BLaER1 treated with 17β-estradiol and CSF1 and Interleukin-3, amounts not matched to agents 10 nM and 100 nM (cell line): ENCODE measurements around the gene ZNF782.
"Not testable (repeated sequence)": the region's sequence is repeated elsewhere in the genome, so short reads cannot be mapped to it uniquely, and the experiment has no call there.

ENCODE experiments used
- H3K27ac ChIP-seq, 11 experiments: shearing (Covaris generic); formaldehyde crosslinking; 2 replicates each; pipeline ENCODE4 v1.8.1; 2022
- H3K27me3 ChIP-seq, 11 experiments: shearing (Covaris generic); formaldehyde crosslinking; 2 replicates each; pipeline ENCODE4 v1.8.1; 2022
- H3K36me3 ChIP-seq, 11 experiments: shearing (Covaris generic); formaldehyde crosslinking; 2 replicates each; pipeline ENCODE4 v1.8.1; 2022
- H3K4me1 ChIP-seq, 10 experiments: shearing (Covaris generic); formaldehyde crosslinking; 2 replicates each; pipeline ENCODE4 v1.8.1; 2022
- H3K4me2 ChIP-seq, 11 experiments: shearing (Covaris generic); formaldehyde crosslinking; 2 replicates each; pipeline ENCODE4 v1.8.1; 2022
- H3K4me3 ChIP-seq, 10 experiments: shearing (Covaris generic); formaldehyde crosslinking; 2 replicates each; pipeline ENCODE4 v1.8.1; 2022
- H3K9ac ChIP-seq, 11 experiments: shearing (Covaris generic); formaldehyde crosslinking; 2 replicates each; pipeline ENCODE4 v1.8.1; 2022
- H3K9me3 ChIP-seq, 11 experiments: shearing (Covaris generic); formaldehyde crosslinking; replicated peaks in 1 of 11; 2 replicates each; pipeline ENCODE4 v1.8.1; 2022
- H4K20me1 ChIP-seq, 11 experiments: shearing (Covaris generic); formaldehyde crosslinking; 2 replicates each; pipeline ENCODE4 v1.8.1; 2022
- Cebpa-rat ChIP-seq, 11 experiments: shearing (Covaris generic); IDR thresholded peaks; 2 replicates each; pipeline ENCODE4 v1.8.1; 2022

ZNF782 gene

GRCh38 chr9:96853781-96854650 is at the start of gene ZNF782:
TSS of gene ZNF782 (minus strand) at chr9:96854514. CDS start at chr9:96851961, 2,553 bp downstream.
- H3K9ac ChIP-seq: peak within 1 kb of the TSS; percentile 81 to 92 (median 87)
- H3K4me1 ChIP-seq: peaks cover 13 to 30% (median 24%) of the 10 kb centered on the region in 10 experiments
- H3K36me3 ChIP-seq: peaks cover 13 to 17% (median 14%) of the 10 kb centered on the region in 11 experiments
- no peaks in the 10 kb centered on the region for H3K27me3 ChIP-seq
- peak within 1 kb of the TSS; percentile 73 to 83 (median 78) for H3K27ac ChIP-seq
- H3K9me3 ChIP-seq: peaks cover 14 to 17% (median 15%) of the 10 kb centered on the region in 11 experiments
- TF ChIP-seq Cebpa-rat (IDR thresholded peaks at IDR 0.05): no peak
- H4K20me1 ChIP-seq: peaks cover 0 to 23% (median 6%) of the 10 kb centered on the region in 11 experiments; a peak in 6 of 22 replicates
- peak within 1 kb of the TSS; percentile 78 to 99 (median 91) for H3K4me2 ChIP-seq
- H3K4me3 ChIP-seq: peak within 1 kb of the TSS; percentile 84 to 99 (median 94)

- not testable (repeated sequence) for H3K4me2 ChIP-seq, H4K20me1 ChIP-seq, H3K4me3 ChIP-seq, H3K4me1 ChIP-seq, H3K9me3 ChIP-seq, H3K27me3 ChIP-seq, H3K9ac ChIP-seq, H3K27ac ChIP-seq
- H3K36me3 ChIP-seq: peaks cover 17 to 27% (median 20%) of the 10 kb centered on the region in 11 experiments
These were observed 45.7 kb upstream of the ZNF782 start for GRCh38 chr9:96900010-96900409.

DNA sequence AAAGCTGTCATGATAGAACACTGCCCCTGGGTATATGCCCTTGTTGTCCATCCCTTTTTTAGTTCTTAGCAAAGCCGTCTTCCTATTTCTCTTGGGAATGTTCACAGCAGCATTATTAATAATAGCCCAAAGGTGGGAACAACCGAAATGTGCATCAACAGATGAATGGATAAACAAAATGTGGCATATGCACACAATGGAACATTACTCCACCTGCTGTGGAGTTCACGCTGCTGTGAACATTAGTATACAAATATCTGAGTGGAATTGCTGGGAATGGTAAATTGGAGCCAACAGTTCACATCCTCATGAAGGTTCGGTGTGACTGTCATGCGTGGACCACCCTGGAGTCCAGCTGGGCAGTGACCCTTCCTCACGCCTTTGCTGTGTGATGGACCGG is 37.8 kb upstream of the ZNF782 start:
- no peak overlapping the region for H3K9ac ChIP-seq
- H4K20me1 ChIP-seq: no peaks in the 10 kb centered on the region
- TF ChIP-seq Cebpa-rat (IDR thresholded peaks at IDR 0.05): no peak
- H3K36me3 ChIP-seq: peaks cover 48 to 67% (median 56%) of the 10 kb centered on the region in 11 experiments
- peaks cover 0 to 11% (median 0%) of the 10 kb centered on the region in 11 experiments; a peak in 3 of 22 replicates for H3K9me3 ChIP-seq
- no peaks in the 10 kb centered on the region for H3K4me1 ChIP-seq
- H3K27ac ChIP-seq: no peak overlapping the region
- H3K4me2 ChIP-seq: no peak overlapping the region
- H3K4me3 ChIP-seq: no peak overlapping the region
- no peaks in the 10 kb centered on the region for H3K27me3 ChIP-seq

GRCh38 chr9:96888591-96888990 is 34.3 kb upstream of the ZNF782 start:
- Histone ChIP-seq H3K36me3 (peaks cover 18 to 36% (median 27%) of the 10 kb centered on the region in 11 experiments; a peak in 21 of 22 replicates), H3K4me1 (peaks cover 0 to 7% (median 5%) of the 10 kb centered on the region in 10 experiments; a peak in 8 of 20 replicates), H3K4me2 (no peak overlapping the region), H3K27ac (no peak overlapping the region), H3K4me3 (no peak overlapping the region), H4K20me1 (no peaks in the 10 kb centered on the region), H3K9ac (no peak overlapping the region), H3K9me3 (peaks cover 0 to 18% (median 4%) of the 10 kb centered on the region in 11 experiments; a peak in 4 of 22 replicates), H3K27me3 (no peaks in the 10 kb centered on the region)
- no peak for TF ChIP-seq Cebpa-rat (IDR thresholded peaks at IDR 0.05)

GRCh38 chr9:96885424-96885823 is 31.1 kb upstream of the ZNF782 start:
- Histone ChIP-seq H4K20me1 (no peaks in the 10 kb centered on the region), H3K36me3 (peaks cover 0 to 11% (median 7%) of the 10 kb centered on the region in 11 experiments; a peak in 12 of 22 replicates), H3K9ac (no peak overlapping the region), H3K27ac (no peak overlapping the region), H3K9me3 (peaks cover 0 to 18% (median 4%) of the 10 kb centered on the region in 11 experiments; a peak in 4 of 22 replicates), H3K4me1 (peaks cover 3 to 11% (median 6%) of the 10 kb centered on the region in 10 experiments; a peak in 10 of 20 replicates), H3K4me2 (peak overlapping the region in 6 of 11 experiments; percentile 11 to 29 (median 18); a peak in 4 of 22 replicates), H3K27me3 (no peaks in the 10 kb centered on the region), H3K4me3 (no peak overlapping the region)
- TF ChIP-seq Cebpa-rat (IDR thresholded peaks at IDR 0.05): no peak

- TF ChIP-seq Cebpa-rat (IDR thresholded peaks at IDR 0.05): no peak
- Histone ChIP-seq H3K27ac (no peak overlapping the region), H3K4me3 (no peak overlapping the region), H3K27me3 (no peaks in the 10 kb centered on the region), H3K36me3 (0 out of 22 replicates have a peak, but pooled peaks cover 0 to 4% (median 0%) of the 10 kb centered on the region in 11 experiments), H4K20me1 (no peaks in the 10 kb centered on the region), H3K4me1 (peaks cover 3 to 14% (median 6%) of the 10 kb centered on the region in 10 experiments; a peak in 10 of 20 replicates), H3K4me2 (no peak overlapping the region), H3K9me3 (peaks cover 0 to 18% (median 4%) of the 10 kb centered on the region in 11 experiments; a peak in 4 of 22 replicates), H3K9ac (no peak overlapping the region)
These were observed 30.1 kb upstream of the ZNF782 start for GRCh38 chr9:96884443-96884842.

DNA sequence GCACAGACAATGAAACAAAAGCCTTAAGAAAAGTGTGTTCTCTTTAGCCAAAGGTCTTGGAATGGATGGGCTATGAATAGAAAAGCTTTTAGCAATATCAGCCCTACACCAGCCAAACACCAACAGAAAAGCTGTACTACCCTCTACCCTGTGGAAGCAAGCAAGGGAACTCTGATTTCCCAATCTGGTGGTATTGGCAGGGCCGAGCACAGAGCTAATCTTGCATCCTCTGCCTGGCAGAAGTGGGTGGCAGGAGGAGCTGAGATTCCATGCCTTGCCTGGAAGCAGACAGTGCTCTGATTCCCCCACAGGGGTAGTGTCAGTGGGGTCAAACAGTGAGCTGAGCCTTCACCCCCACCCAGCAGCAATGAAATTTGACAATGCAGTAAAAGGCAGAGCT is 29.6 kb upstream of the ZNF782 start:
- H3K9ac ChIP-seq: no peak overlapping the region
- no peak overlapping the region for H3K4me2 ChIP-seq
- H3K9me3 ChIP-seq: peaks cover 0 to 18% (median 4%) of the 10 kb centered on the region in 11 experiments; a peak in 4 of 22 replicates
- H3K27ac ChIP-seq: no peak overlapping the region
- H3K36me3 ChIP-seq: 0 out of 22 replicates have a peak, but pooled peaks cover 0 to 3% (median 0%) of the 10 kb centered on the region in 11 experiments
- peaks cover 3 to 15% (median 6%) of the 10 kb centered on the region in 10 experiments; a peak in 10 of 20 replicates for H3K4me1 ChIP-seq
- H3K4me3 ChIP-seq: no peak overlapping the region
- no peaks in the 10 kb centered on the region for H4K20me1 ChIP-seq
- no peaks in the 10 kb centered on the region for H3K27me3 ChIP-seq
- TF ChIP-seq Cebpa-rat (IDR thresholded peaks at IDR 0.05): no peak

- peaks cover 0 to 13% (median 5%) of the 10 kb centered on the region in 10 experiments; a peak in 6 of 20 replicates for H3K4me1 ChIP-seq
- no peak overlapping the region for H3K4me2 ChIP-seq
- H3K4me3 ChIP-seq: no peak overlapping the region
- TF ChIP-seq Cebpa-rat (IDR thresholded peaks at IDR 0.05): no peak
- no peak overlapping the region for H3K9ac ChIP-seq
- no peaks in the 10 kb centered on the region for H4K20me1 ChIP-seq
- no peaks in the 10 kb centered on the region for H3K27me3 ChIP-seq
- no peak overlapping the region for H3K27ac ChIP-seq
- H3K36me3 ChIP-seq: peaks cover 0 to 5% (median 0%) of the 10 kb centered on the region in 11 experiments; a peak in 4 of 22 replicates
- peaks cover 7 to 17% (median 9%) of the 10 kb centered on the region in 11 experiments; a peak in 21 of 22 replicates for H3K9me3 ChIP-seq
These were observed 23.0 kb upstream of the ZNF782 start for GRCh38 chr9:96877269-96877668.
